Left hindlimb (tissue), 1 donor: ENCODE measurements around the gene AFF1.
A peak's percentile ranks its signal among the peaks of the same experiment; 100 is the strongest.

Source experiments
- DNase-seq: peaks from one replicate; pipeline ENCODE4 v3.0.0-alpha.2; 2018

Gene AFF1

DNA sequence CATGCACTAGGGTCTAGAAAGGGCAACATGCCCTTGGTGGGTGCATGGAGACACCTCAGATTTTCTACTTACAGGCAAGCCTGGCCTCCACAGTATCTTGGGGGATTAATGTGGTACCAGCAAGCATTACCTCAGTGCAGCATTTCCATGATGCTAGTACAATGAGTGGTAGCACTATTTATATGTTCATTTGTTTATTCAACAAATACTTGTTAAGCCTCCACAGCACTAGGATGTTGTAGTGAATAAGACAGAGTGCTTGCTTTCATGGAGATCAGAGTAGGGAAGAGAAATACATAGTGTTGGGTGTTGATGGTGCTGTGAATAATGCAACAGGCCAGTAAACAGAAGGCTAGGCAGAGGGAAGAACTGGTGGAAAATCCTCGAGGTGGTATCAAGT is 152.2 kb downstream of the AFF1 start:
- DNase-seq = no peak

DNA sequence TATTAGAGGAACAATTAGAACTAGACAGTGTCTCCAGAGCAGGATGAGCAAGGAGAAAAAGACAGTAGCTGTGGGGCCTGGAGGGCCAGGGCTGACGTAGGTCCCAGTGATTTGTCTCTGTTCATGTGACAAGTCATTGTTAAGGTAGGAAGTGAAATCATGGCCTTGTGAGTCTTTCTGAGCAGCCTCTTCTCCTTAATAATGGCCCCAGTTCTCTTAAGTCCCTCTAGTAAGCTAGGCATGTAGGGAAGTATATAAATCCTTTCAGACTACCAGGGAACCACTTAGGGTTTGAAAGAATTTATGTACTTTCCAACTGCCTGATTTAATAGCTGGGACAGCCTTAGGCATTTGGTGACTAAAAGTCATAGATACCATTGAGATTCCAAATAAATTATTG is 152.6 kb downstream of the AFF1 start:
- DNase-seq = no peak

DNA sequence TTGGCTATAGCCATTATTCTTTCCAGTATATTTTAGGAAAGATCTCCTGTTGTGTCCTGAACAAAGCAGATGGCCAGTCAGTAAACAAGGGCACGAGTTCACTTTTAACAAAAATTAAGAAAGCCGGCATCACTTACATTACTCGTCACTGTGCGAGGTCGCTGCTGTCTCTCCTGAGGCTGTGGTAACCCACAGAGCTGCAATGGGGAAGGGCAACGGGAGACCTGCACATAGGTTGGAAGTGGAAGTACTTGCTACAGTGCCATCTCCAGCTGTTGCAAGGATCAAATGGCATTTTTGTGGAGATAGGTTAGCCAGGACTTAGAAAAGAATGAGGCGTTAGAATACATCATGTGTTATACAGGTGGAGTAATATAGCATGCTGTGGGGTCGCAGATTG is 153.4 kb downstream of the AFF1 start:
- DNase-seq = no peak

DNA sequence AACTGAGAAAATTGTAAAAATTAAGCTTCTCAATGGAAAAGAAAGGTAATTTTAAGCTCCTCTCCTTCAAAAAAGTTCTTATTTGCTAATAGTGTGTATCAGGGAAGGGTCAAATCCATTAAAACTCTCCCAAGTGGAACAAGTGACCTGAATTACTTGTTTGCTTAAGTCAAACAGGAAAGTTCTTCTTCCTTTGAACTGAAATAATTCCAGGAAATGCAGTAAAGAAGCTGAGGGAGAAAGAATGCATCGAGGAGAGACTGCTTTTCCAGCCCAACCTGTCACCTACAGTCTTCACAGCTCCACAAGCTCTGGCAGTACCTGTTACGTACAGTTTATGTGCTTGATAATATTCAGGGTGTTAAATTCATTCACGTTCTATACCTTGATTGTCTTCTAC is 154.6 kb downstream of the AFF1 start:
- no peak for DNase-seq

DNA sequence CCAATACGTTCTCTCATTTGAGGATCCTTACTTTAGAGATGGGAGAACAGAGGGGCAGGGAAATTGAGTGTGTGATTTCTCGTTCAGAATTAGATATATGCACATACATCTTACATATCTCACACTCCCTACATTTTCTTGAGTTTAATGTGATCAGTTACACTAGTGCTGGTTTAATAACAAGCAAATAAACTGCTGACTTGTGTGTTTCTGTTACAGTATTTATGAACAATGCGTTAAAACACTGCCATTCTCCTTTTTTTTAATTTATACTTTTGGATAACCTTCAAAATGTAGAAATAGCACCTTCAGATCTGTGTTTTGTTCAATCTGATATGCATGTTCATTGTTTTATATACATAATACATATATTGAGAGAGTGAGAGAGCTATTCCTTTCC is 155.5 kb downstream of the AFF1 start:
- no peak for DNase-seq

DNA sequence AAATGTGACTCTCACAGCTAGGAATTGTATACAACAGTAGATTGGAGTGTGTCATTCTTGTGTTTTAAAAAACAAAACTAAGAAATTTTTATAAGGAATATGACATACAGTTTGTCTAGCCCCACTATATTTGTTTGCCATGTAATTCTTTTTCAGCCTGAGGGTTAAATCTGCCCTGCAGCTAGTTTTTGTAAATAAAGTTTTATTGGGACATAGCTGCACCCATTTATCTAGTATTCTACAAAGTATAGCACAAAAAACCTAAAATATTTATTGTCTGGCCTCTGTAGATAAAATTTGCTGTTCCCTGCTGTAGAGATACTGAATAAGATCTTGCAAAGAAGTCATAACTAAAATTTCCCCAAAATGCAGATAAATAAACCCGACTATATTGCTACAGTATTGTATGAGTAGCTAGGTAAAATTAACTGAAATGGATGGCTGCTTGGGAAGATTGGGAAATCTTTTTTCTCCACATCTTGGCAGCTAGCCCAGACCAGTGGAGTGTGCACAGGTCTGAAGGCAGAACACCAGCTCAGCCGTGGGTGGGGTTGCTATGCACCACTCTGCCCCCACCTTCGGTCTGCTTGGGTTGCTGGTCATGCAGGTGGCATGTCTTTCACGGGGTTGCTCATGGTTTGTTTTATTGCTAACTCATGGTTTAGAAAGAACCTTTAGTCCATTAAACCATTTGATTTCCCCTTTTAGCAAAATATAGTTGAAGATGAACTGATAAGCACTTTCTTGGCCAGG is 157.8 kb downstream of the AFF1 start:
- no peak for DNase-seq

DNA sequence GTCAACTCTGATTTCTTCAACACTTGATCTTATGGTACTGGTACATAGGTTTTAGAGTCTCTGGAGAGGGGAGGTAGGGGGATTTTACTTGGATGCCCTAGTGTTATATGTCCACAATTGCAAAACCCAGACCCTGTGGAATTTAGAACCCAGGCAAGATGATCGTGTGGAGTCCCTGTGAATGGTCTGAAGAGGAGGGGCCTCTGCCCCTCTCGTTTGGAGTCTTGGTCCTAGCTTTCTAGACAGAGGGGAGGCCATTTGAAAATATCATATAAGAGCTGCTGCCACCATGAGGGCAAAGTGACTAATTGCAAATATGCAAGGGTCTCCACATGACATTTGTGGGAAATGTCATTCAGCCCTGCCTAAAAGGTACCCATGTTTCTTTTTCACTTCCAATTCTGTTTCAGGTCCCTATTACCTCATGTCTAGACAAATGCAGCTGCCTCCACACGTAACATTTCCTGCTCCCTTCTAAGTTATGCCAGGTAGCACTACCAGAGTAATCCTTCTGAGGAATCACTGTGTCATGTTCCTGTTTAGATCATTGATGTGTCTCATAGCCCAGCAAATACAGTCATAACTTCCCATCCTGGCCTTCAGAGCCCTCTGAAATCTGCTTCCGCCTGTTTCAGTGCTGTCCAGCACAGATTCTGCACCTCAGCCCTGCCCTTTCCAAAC is 158.8 kb downstream of the AFF1 start:
- DNase-seq = no peak

DNA sequence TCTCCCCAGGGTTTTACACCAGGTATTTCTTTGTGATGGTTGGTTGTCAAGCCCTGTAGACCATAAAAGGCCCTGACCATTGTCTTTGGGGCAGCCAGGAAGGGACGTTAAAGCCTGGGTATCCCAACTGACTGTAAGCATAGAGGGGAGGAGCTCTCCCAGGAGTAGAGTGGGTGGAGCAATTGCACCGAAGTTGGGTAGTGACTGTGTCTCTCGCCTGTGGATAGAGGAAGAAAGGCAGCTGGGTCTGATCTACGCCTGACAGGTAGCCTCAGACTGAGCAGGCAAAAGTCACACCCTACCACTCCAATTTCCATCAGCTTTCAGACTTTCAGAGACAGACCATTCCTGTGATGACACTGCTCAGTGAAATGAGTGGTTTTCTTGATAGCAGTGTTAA is 162.3 kb downstream of the AFF1 start:
- DNase-seq = no peak

DNA sequence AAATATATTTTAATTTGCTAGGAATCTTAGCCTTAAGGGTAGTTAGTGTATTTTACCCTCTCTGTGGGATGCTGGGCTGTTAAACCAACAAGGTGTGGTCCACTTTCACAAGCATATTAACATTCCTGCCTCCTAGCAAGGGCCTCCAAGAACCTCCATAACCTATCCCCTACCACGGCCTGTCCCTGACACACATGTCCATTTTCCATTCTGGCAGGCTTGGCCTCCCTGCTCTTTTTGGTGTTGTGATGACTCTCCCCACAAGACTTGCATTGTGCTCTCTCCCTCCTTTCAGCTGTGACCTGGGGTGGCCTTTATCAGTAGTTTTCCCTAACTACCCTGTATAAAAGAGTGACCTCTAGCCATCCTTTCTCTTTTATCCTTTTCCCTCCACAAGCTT is 165.4 kb downstream of the AFF1 start:
- no peak for DNase-seq

DNA sequence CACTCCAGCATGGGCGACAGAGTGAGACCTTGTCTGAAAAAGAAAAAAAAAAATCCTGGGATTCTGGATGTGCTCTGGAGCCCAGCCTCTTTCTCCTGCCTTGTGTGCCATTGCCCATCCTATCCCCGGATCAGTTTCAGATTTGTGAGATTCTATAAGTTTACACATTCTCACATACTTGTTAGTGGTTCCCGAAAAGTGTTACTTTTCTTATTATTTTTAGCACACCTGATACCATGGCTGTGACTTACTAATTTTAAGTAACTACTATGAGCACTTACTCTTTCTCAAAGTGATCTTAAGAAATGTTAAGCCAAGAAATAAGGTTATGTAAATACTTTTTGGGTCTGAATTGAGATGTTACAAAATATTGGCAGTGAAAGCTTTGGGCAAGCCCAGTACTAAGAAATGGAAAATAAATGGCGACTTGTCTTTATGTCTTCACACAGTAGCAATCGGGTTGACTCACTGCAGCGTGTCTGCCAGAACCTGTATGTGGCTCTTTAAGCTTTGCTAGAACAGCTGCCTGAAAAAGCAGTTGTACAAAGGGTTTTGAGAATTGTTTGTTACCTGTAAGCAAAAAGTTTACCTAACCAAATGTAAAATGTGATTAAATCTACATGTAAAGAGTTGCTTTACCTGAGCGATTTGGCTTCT is 166.9 kb downstream of the AFF1 start:
- no peak for DNase-seq

DNA sequence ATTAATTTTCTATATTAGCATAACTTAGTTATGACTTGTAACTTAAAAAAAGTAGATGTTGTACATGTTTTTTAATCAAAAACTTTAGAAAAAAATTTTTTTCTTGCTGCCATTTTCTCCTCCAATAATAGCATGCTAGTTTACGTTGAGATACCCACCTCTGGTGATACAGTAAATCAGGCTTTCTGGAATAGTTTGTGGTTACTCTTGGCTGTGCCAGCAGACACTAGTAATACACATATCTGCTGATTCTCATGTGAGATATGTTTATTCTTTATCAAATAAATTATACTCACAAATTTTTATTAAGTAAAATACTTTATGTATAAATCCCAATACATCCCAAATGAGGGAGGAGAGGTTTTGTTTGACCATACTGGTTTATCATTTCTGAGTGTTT is 168.3 kb downstream of the AFF1 start:
- DNase-seq = no peak

DNA sequence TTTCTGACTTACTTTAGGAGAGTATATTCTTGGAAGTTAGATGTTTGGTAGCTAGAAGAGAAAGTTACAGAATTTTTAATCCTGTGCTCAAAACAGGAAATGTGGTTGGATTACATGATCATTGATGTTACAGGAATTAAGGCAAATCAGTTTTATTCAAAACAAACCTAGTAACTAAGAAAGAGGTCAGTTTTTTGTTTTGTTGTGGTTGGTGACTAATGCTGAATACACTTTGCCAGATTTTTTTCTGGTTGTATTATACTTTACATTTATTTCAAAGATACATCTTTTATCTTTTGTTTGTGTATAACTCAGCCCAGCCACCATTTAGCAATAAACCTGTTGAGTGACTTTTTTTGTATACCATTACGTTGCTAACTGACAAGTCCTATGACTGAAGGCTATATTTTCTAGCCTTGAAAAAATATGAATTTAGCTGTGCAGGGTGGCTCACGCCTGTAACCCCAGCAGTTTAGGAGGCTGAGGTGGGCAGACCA is 168.9 kb downstream of the AFF1 start:
- no peak for DNase-seq

DNA sequence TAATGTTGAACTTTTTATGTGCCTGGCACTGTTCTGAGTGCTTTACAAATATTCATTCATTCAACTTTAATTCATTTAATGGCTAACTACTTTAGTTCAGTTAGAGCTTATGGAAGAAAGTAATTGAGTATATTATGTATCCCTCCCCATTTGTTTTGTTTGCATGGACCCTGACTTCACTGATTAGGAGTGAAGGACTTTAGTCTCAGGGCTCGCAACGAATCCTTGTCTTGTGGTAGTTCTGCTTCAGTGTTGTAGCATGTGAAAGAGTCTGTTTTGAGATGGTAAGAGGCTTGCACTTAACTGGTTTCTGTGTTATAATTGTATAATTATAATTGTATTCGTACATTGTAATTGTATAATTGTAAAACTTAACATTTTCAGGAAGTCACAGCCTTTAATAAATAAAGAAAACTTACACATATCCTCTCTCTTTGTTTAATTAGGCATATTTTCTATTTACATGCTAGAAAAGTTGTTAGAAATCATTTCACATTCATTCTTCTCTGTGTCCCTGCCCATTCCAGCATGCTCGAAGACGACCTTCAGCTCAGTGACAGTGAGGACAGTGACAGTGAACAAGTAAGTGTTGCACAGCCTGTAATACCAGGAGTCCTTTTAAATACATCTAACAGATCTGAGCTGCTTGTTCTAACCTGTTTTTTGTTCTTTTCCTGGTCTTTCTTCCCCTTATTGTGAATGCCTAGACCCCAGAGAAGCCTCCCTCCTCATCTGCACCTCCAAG is 170.5 kb downstream of the AFF1 start:
- DNase-seq = no peak

DNA sequence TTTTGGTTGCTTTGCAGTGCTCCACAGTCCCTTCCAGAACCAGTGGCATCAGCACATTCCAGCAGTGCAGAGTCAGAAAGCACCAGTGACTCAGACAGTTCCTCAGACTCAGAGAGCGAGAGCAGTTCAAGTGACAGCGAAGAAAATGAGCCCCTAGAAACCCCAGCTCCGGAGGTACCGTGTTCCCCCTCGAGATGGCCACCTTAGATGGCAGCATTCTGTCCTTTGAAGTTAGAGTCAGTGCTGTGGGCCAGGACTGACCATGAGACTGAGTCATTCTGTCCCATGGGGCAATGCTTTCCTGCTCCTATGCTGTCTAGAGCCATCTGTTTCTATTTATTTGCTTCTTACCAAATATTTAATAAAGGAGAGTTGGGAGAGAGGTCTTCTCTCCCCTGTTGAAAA is 173.3 kb downstream of the AFF1 start:
- peak; percentile 53 for DNase-seq

DNA sequence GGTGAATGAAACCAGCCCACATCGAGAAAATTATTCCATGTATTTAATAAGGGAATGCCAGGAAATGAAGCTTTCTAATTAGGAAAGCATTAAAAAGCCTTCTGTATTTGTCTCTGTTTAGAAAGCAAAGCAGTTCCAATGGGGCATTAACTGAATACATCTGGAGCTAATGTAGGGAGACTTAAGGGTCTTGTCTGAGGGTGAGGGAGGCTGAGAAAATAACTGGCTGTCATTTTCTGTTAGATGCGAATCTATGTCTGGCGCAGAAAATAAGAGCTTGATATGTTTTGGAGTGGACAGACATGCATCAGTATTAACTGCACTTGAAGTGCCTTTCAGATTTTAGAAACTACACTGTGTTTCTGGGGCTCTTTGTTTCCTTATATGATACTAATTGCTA is 174.3 kb downstream of the AFF1 start:
- DNase-seq = no peak

DNA sequence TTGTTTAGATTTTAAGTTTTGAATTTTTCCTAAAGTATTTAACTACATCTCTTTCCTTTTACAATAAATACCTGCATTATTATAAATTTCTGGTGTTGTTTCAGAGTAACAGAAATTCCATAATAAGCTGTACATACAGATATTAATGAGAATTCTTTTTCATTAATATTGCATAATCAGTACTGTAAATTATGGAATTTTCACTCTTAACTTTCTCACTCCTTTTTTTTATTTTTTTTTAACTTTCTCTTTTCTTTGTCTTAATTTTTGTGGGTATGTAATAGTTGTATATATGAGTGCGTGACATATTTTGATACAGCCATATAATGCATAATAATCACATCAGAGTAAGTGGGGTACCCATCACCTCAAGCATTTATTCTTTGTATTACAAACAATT is 175.1 kb downstream of the AFF1 start:
- DNase-seq = no peak

DNA sequence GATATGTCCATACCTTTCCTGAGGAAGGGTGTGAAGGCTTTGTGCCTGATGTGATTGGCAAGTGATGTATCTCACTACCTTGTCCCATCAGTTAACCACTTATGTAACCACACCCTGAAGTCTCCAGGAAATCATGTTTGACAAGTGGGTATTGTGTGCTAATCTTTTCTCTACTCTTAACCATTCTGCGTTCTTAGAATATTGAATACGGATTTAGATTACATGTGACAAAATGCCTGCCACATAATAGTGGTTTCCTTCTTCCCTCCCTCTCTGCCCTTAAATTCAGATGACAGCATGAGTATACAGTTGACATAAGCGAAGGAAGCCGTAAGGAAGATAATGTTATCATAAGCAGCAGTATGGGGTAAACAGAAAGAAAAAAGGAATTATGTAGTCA is 177.3 kb downstream of the AFF1 start:
- DNase-seq = no peak

DNA sequence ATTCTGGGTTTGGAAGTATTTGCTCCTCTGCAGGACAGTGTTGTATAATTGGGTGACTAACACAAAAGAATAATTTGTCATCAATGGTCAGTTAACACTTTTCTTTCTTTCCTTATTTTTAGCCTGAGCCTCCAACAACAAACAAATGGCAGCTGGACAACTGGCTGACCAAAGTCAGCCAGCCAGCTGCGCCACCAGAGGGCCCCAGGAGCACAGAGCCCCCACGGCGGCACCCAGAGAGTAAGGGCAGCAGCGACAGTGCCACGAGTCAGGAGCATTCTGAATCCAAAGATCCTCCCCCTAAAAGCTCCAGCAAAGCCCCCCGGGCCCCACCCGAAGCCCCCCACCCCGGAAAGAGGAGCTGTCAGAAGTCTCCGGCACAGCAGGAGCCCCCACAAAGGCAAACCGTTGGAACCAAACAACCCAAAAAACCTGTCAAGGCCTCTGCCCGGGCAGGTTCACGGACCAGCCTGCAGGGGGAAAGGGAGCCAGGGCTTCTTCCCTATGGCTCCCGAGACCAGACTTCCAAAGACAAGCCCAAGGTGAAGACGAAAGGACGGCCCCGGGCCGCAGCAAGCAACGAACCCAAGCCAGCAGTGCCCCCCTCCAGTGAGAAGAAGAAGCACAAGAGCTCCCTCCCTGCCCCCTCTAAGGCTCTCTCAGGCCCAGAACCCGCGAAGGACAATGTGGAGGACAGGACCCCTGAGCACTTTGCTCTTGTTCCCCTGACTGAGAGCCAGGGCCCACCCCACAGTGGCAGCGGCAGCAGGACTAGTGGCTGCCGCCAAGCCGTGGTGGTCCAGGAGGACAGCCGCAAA is 179.6 kb downstream of the AFF1 start:
- DNase-seq = no peak

DNA sequence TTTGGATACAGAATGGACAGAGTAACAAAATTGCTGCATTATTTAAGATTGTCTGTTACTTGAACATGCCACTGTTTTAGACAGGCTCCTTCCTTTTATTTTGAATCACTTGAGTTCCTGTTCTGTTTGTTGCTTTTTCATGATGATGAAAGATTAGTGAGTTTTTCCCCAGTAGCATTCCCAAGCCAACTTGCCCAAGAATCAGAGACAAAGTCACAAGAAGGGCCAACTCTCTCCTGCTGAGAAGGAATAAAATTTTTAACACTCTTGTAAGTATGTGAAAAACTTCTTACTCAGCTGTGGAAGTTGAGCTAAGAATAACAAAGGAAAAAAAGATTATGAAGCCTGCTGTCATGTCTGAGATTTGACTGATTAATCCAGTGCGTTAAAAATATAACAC is 181.4 kb downstream of the AFF1 start:
- no peak for DNase-seq

DNA sequence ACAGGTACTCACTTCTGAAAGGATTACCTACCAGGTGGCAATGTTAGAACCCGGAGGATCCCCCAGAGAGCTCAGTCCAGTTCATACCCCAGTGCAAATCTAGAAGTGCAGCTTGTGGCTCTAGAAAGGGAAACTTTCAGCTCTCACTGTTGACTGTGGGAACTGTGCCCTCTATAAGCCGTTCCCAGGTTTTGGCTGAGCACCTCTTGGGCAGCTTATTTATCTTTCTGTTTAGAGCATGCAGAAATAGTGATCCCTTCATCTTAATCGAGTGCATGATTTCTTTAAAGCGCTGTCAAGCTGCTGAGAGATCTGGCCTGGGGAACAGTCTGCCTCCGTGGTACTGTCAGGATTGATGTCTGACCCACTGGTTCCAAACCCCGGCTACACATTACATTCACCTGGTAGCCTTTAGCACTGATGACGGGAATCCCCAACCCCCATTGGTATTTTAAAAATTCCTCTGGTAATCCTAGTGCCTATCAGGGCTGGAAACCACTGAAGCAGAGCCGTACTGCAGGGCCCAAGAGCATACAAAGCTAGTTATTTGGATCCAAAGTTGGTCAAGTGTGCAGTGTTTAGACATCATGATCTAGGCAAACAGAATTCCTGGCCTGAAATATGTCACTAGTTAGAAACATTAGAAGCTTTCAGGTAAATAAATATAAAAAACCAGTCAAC is 182.4 kb downstream of the AFF1 start:
- no peak for DNase-seq

DNA sequence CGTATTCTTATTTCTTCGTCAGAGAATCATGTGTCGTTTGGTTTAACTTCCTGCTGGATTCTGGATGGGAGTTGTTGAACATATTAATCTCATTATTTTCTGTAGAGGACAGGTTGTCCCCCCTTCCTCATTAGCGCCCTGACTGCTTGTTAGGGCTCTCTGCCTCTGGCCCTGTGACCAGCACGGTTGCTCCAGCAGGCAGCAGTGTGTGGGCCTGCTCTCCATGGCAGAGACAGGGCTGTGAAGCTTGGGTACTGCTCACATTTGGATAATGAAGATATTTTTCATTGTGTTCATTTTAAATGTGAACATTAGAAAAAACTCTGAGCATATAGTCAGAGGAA is 182.9 kb downstream of the AFF1 start:
- DNase-seq = no peak

DNA sequence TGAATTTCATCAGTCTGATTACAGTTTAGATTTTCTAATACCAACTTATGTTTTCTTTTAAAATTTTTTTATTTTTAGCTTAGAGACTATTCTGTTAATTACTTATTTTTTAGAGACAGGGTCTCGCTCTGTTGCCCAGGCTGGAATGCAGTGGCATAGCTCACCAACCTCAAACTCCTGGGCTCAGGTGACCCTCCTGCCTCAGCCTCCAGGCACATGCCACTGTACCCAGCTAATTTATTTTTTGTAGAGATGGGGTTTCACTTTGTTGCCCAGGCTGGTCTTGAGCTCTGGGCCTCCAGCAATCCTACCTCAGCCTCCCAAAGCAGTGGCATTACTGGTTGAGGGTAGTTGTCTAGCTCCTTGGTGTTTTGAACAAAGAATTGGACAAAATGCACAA is 183.6 kb downstream of the AFF1 start:
- DNase-seq = no peak
